Measurements from ENCODE around the gene ACTMAP. TPM values are rescaled to one million over a fixed set of nuclear protein-coding genes. Genes with fewer than 3 reads are reported as not detected.

The ACTMAP gene
- total and polyA plus RNA-seq, 2 experiments from 2014 or later, result 2.5 to 7.3 TPM

GRCh38 chr19:40716482-40717324, 33.6 kb downstream of the ACTMAP start, which contains the start of the genes COQ8B and ITPKC:
TSS of gene COQ8B (minus strand) at chr19:40716886. CDS start at chr19:40714632, 2,254 bp downstream.
TSS of gene ITPKC (plus strand) at chr19:40717112. CDS start at chr19:40717136, 24 bp downstream.
- DNase-seq, result peak; percentile 99
- H4K20me1 ChIP-seq (ENCODE audit: insufficient read depth), result no peaks in the 10 kb centered on the region
- H3F3A ChIP-seq (ENCODE audit: insufficient read depth), result peaks cover 40% of the 10 kb centered on the region
- no peaks in the 10 kb centered on the region for H3K36me3 ChIP-seq (ENCODE audit: low read depth)
- peaks cover 51% of the 10 kb centered on the region for H3K79me2 ChIP-seq (ENCODE audit: insufficient read depth)
- H3K27ac ChIP-seq, result peak within 1 kb of the TSS; percentile 100
- no peaks in the 10 kb centered on the region for H3K9me2 ChIP-seq (ENCODE audit: insufficient read depth)
- H3K4me3 ChIP-seq, result peak within 1 kb of the TSS; percentile 79
- in situ Hi-C loops (cut with MboI), result no loop called here
- TF ChIP-seq EZH2phosphoT487 (IDR thresholded peaks at IDR 0.05; ENCODE audit: insufficient read depth, low read depth) (no peak), EZH2 (IDR thresholded peaks at IDR 0.05; ENCODE audit: insufficient read depth, poor library complexity, severe bottlenecking) (no peak)
- no peaks in the 10 kb centered on the region for H3K27me3 ChIP-seq (replicated peaks; ENCODE audit: insufficient read depth)
- H3K4me2 ChIP-seq (ENCODE audit: unreplicated experiment), result peak within 1 kb of the TSS; percentile 97
- no peaks in the 10 kb centered on the region for H3K9me3 ChIP-seq (ENCODE audit: low read depth)
- 1 to 3% methylated on average over 35 to 57 of the region's 76 CpGs for WGBS, 2 experiments (ENCODE audit: low coverage in 1 of 2, low lambda C conversion rate in 2 of 2, missing lambda C conversion rate in 2 of 2)
- peak within 1 kb of the TSS; percentile 96 for H3K9ac ChIP-seq
- peaks cover 19% of the 10 kb centered on the region for H3K4me1 ChIP-seq (ENCODE audit: insufficient read depth)
- H2AFZ ChIP-seq, result peak within 1 kb of the TSS; percentile 51

DNA sequence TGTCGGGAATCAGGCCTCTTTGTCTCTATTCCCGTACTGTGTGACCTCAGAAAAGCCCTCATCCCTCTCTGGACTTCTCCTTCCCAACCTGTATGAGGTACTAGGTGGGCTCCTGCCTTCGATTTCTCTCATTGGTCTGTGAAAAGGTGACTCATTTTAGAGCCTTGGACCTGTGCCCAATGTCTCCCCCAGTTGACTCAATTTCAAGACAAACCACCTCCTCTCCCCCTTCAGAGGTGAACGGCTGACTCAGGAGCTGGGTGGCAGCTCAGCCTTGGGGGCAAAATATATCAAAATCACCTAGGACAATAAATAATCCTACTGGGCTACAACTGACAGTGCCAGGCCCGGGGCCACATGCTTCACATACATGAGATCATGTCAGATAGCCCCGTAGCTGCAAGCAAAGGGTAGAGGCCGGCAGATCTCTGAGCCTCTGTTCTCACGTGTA, 34.2 kb downstream of the ACTMAP start:
- Histone ChIP-seq H4K20me1 (ENCODE audit: insufficient read depth) (no peaks in the 10 kb centered on the region), H3K27ac (peak overlapping the region; percentile 100), H3K9ac (peak overlapping the region; percentile 96), H3K9me3 (ENCODE audit: low read depth) (no peaks in the 10 kb centered on the region), H3K9me2 (ENCODE audit: insufficient read depth) (no peaks in the 10 kb centered on the region), H3K4me2 (ENCODE audit: unreplicated experiment) (peak overlapping the region; percentile 85), H2AFZ (peak overlapping the region; percentile 39), H3K79me2 (ENCODE audit: insufficient read depth) (peaks cover 44% of the 10 kb centered on the region), H3K27me3 (replicated peaks; ENCODE audit: insufficient read depth) (no peaks in the 10 kb centered on the region), H3K4me3 (peak overlapping the region; percentile 79), H3K36me3 (ENCODE audit: low read depth) (no peaks in the 10 kb centered on the region), H3F3A (ENCODE audit: insufficient read depth) (peaks cover 36% of the 10 kb centered on the region), H3K4me1 (ENCODE audit: insufficient read depth) (peaks cover 18% of the 10 kb centered on the region)
- 1% methylated on average over 8 of the region's 8 CpGs for WGBS, 2 experiments (ENCODE audit: low coverage in 1 of 2, low lambda C conversion rate in 2 of 2, missing lambda C conversion rate in 2 of 2)
- in situ Hi-C loops (cut with MboI), result no loop called here
- TF ChIP-seq EZH2 (IDR thresholded peaks at IDR 0.05; ENCODE audit: insufficient read depth, poor library complexity, severe bottlenecking), result no peak
- no peak for TF ChIP-seq EZH2phosphoT487 (IDR thresholded peaks at IDR 0.05; ENCODE audit: insufficient read depth, low read depth)
- peak; percentile 88 for DNase-seq

DNA sequence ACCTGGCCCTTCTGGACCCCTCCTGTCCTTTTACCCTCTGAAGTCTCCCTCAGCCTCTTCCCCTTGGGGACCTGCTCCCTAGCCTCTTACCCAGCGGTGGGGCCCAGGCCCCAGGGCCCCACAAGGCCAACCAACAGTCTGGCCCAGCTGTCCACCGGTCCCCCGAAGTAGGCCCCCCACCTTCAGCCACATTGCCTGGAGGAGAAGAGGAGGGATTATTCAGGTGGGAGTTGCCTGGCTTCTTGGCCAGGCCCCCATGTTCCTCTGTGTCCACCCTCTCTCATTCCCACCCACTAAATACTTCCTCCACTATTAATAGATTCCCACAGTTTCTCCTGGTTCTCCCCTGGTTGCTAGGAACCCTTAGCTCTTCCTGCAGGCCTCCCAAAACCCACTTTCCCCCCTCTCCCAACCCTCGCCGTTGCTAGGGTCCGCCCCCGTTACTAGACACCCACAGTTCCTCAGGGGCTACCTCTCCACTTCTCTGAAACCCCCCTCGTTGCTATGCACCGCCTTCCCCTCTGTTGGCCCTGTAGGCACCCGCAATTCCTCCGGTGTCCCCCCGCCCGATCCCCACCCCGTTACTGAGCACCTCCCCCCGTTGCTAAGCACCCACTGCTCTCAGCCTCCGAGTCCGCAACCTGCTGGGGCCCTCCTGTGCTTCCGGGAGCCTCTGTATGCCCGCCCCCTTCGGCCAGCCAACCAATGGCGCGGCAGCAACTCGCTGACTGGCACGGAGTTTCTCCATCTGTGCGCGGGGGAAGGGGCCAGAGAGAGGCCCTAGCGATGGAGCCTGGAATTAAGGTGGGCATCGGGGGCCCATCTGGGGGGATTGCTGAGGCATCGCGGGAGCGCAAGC, 35.6 kb downstream of the ACTMAP start:
- in situ Hi-C loops (cut with MboI), result no loop called here
- peak overlapping the region; percentile 74 for H3K4me3 ChIP-seq
- no peaks in the 10 kb centered on the region for H3K9me2 ChIP-seq (ENCODE audit: insufficient read depth)
- H3K27me3 ChIP-seq (replicated peaks; ENCODE audit: insufficient read depth), result no peaks in the 10 kb centered on the region
- H3K27ac ChIP-seq, result peak overlapping the region; percentile 100
- H3F3A ChIP-seq (ENCODE audit: insufficient read depth), result peaks cover 27% of the 10 kb centered on the region
- peaks cover 5% of the 10 kb centered on the region; the same call in 1 of the 2 replicates for H3K4me1 ChIP-seq (ENCODE audit: insufficient read depth)
- H4K20me1 ChIP-seq (ENCODE audit: insufficient read depth), result no peaks in the 10 kb centered on the region
- peak overlapping the region; percentile 96 for H3K9ac ChIP-seq
- H2AFZ ChIP-seq, result peak overlapping the region; percentile 60
- H3K36me3 ChIP-seq (ENCODE audit: low read depth), result no peaks in the 10 kb centered on the region
- H3K4me2 ChIP-seq (ENCODE audit: unreplicated experiment), result peak overlapping the region; percentile 82
- H3K9me3 ChIP-seq (ENCODE audit: low read depth), result no peaks in the 10 kb centered on the region
- peaks cover 31% of the 10 kb centered on the region for H3K79me2 ChIP-seq (ENCODE audit: insufficient read depth)
- DNase-seq, result peak; percentile 96
- TF ChIP-seq EZH2phosphoT487 (IDR thresholded peaks at IDR 0.05; ENCODE audit: insufficient read depth, low read depth) (no peak), EZH2 (IDR thresholded peaks at IDR 0.05; ENCODE audit: insufficient read depth, poor library complexity, severe bottlenecking) (no peak)
- 5 to 9% methylated on average over 11 to 31 of the region's 31 CpGs for WGBS, 2 experiments (ENCODE audit: low coverage in 1 of 2, low lambda C conversion rate in 2 of 2, missing lambda C conversion rate in 2 of 2)

- no peak overlapping the region for H3K27ac ChIP-seq
- in situ Hi-C loops (cut with MboI), result no loop called here
Measured at GRCh38 chr19:40713939-40714338, 36.3 kb downstream of the ACTMAP start.

More at GRCh38 chr19:40713939-40714338, 36.3 kb downstream of the ACTMAP start:
- Histone ChIP-seq H3K4me3 (no peak overlapping the region), H4K20me1 (ENCODE audit: insufficient read depth) (no peaks in the 10 kb centered on the region), H3K4me1 (ENCODE audit: insufficient read depth) (no peaks in the 10 kb centered on the region), H3K27me3 (replicated peaks; ENCODE audit: insufficient read depth) (no peaks in the 10 kb centered on the region), H3K79me2 (ENCODE audit: insufficient read depth) (peaks cover 23% of the 10 kb centered on the region), H3K9me2 (ENCODE audit: insufficient read depth) (no peaks in the 10 kb centered on the region), H3F3A (ENCODE audit: insufficient read depth) (peaks cover 20% of the 10 kb centered on the region), H3K36me3 (ENCODE audit: low read depth) (no peaks in the 10 kb centered on the region), H3K9me3 (ENCODE audit: low read depth) (no peaks in the 10 kb centered on the region), H2AFZ (no peak overlapping the region), H3K4me2 (ENCODE audit: unreplicated experiment) (no peak overlapping the region), H3K9ac (peak overlapping the region; percentile 96)
- WGBS, 2 experiments (ENCODE audit: low coverage in 1 of 2, low lambda C conversion rate in 2 of 2, missing lambda C conversion rate in 2 of 2), result 81 to 84% methylated on average over 9 to 11 of the region's 11 CpGs
- no peak for DNase-seq
- TF ChIP-seq EZH2 (IDR thresholded peaks at IDR 0.05; ENCODE audit: insufficient read depth, poor library complexity, severe bottlenecking) (no peak), EZH2phosphoT487 (IDR thresholded peaks at IDR 0.05; ENCODE audit: insufficient read depth, low read depth) (no peak)

All from GM23248 (cell line).